Measurements from ENCODE around the gene PLA2G4E. TPM values are rescaled to one million over a fixed set of nuclear protein-coding genes. Genes with fewer than 3 reads are reported as not detected.

The PLA2G4E gene
- not detected in 2 replicates for total RNA-seq

GRCh38 chr15:42020713-42021273 lies at the start of gene PLA2G4E:
PLA2G4E (minus strand) TSS chr15:42021042; CDS start chr15:42021030, 12 bp downstream.

GRCh38 chr15:41972253-41973242 lies 48.3 kb downstream of the PLA2G4E start, which contains the start of gene EHD4:
EHD4 (minus strand) TSS chr15:41972557; CDS start chr15:41972494, 63 bp downstream.

Other genes with a start within 250 kb of the PLA2G4E start
- 11.9 and 13.4 TPM in 2 replicates for gene MAPKBP1, start 246.6 kb downstream of the PLA2G4E start, total RNA-seq
- gene JMJD7, start 192.9 kb downstream of the PLA2G4E start, total RNA-seq: 8.9 and 10.7 TPM in 2 replicates
- 0.27 and 0.89 TPM in 2 replicates for gene PLA2G4B, start 182.2 kb downstream of the PLA2G4E start, total RNA-seq
- 2.3 and 3.8 TPM in 2 replicates for gene SPTBN5, start 127.0 kb downstream of the PLA2G4E start, total RNA-seq
- 132 and 144 TPM in 2 replicates for gene EHD4, start 48.5 kb downstream of the PLA2G4E start, total RNA-seq
- not detected in 2 replicates for gene PLA2G4D, start 73.5 kb upstream of the PLA2G4E start, total RNA-seq
- not detected in 2 replicates for gene PLA2G4F, start 135.6 kb upstream of the PLA2G4E start, total RNA-seq
- 30.4 and 37.0 TPM in 2 replicates for gene VPS39, start 187.3 kb upstream of the PLA2G4E start, total RNA-seq